Esophagus squamous epithelium (tissue), 5 donors: ENCODE results near the gene POLN. TPM values are rescaled to one million over a fixed set of nuclear protein-coding genes. Genes with fewer than 3 reads are reported as not detected.

Experiments
- DNase-seq: peaks from one replicate; lab custom pipeline; 2025; lab: John Stamatoyannopoulos, UW
- H3K27ac ChIP-seq, 4 donors: fragments of 200-600 bp; sonication (generic); one replicate each; pipeline ENCODE4 v1.5.1; 2016 to 2019; ENCODE audit warnings: mild to moderate bottlenecking in 1 of 4
- H3K27me3 ChIP-seq, 4 donors: fragments of 200-600 bp; sonication (generic); 1 replicate in 3 of 4; 2 replicates in 1 of 4; pipeline versions ENCODE4 v1.5.1 to v1.6.0; 2017 to 2021; ENCODE audit warnings: antibody characterized with exemption in 1 of 4
- H3K36me3 ChIP-seq, 3 donors: fragments of 200-600 bp; sonication (generic); one replicate each; pipeline ENCODE4 v1.5.1; 2016 to 2019
- H3K4me1 ChIP-seq, 3 donors: fragments of 200-600 bp; sonication (generic); one replicate each; pipeline ENCODE4 v1.5.1; 2017 to 2019
- H3K4me3 ChIP-seq, 4 donors: fragments of 200-600 bp; sonication (generic); 1 replicate in 3 of 4; 2 replicates in 1 of 4; pipeline ENCODE4 v1.5.1; 2016 to 2019; ENCODE audit warnings: mild to moderate bottlenecking in 2 of 4, moderate library complexity in 1 of 4
- H3K9me3 ChIP-seq, 3 donors: fragments of 200-600 bp; sonication (generic); one replicate each; pipeline ENCODE4 v1.5.1; 2016 to 2019
- CTCF ChIP-seq, 6 experiments: fragments of 450-650 bp in 4 of 6; fragments of 200-600 bp in 2 of 6; sonication (generic) in 2 of 6; IDR thresholded peaks; one replicate each; pipeline ENCODE4 v1.5.1; 2016 to 2019; ENCODE audit warnings: antibody characterized with exemption in 6 of 6, mild to moderate bottlenecking in 4 of 6, moderate library complexity in 4 of 6
- POLR2A ChIP-seq, 4 donors: fragments of 450-650 bp; IDR thresholded peaks; one replicate each; pipeline ENCODE4 v1.6.1; 2017; ENCODE audit warnings: antibody characterized with exemption in 4 of 4, mild to moderate bottlenecking in 4 of 4, moderate library complexity in 3 of 4
- WGBS, 2 donors: methylation state at CpG; one replicate each; pipeline ENCODE4 v1.1.5; 2018; 5-methylcytosine and 5-hydroxymethylcytosine counted together
- intact Hi-C: fragments of 100-400 bp; cut with DNase I; formaldehyde crosslinking; loops from one replicate; pipeline ENCODE4 v1.15.0; 2022
- total RNA-seq, 4 donors: library from RNA; depleted of rRNA; stranded (reverse); fragments of >200 nt; gene quantifications; one replicate each; pipeline ENCODE4 v1.1.0, GENCODE V29; 2016
- donor health status: DM: yes; HTN: yes; CAD: no.

Gene POLN
- total RNA-seq, 4 donors from 2014 or later, result 0.19 to 1.5 (median 1.2) TPM

GRCh38 chr4:2077537-2078460 is 164.1 kb downstream of the POLN start:
- Histone ChIP-seq H3K36me3 (no peaks in the 10 kb centered on the region), H3K4me1 (no peaks in the 10 kb centered on the region), H3K27me3 (no peaks in the 10 kb centered on the region), H3K9me3 (no peaks in the 10 kb centered on the region), H3K27ac (no peak overlapping the region), H3K4me3 (no peak overlapping the region)
- TF ChIP-seq CTCF (IDR thresholded peaks at IDR 0.05), result no peak
- no peak for TF ChIP-seq POLR2A (IDR thresholded peaks at IDR 0.05)
- 79 to 90% methylated on average over 2 to 10 of the region's 17 CpGs for WGBS, 2 donors
- intact Hi-C loops, result no loop called here
- no peak for DNase-seq

GRCh38 chr4:2076908-2077536 is 164.9 kb downstream of the POLN start:
- Histone ChIP-seq H3K9me3 (no peaks in the 10 kb centered on the region), H3K27ac (no peak overlapping the region), H3K36me3 (no peaks in the 10 kb centered on the region), H3K4me1 (no peaks in the 10 kb centered on the region), H3K4me3 (no peak overlapping the region), H3K27me3 (no peaks in the 10 kb centered on the region)
- intact Hi-C loops, result no loop called here
- 54 to 74% methylated on average over 2 of the region's 9 CpGs for WGBS, 2 donors
- no peak for DNase-seq
- TF ChIP-seq POLR2A (IDR thresholded peaks at IDR 0.05), result no peak
- no peak for TF ChIP-seq CTCF (IDR thresholded peaks at IDR 0.05)

GRCh38 chr4:2075987-2076907 is 165.7 kb downstream of the POLN start:
- no peak for DNase-seq

More at GRCh38 chr4:2075987-2076907, 165.7 kb downstream of the POLN start:
- Histone ChIP-seq H3K4me3 (no peak overlapping the region), H3K36me3 (no peaks in the 10 kb centered on the region), H3K27me3 (peaks cover 0 to 6% (median 0%) of the 10 kb centered on the region in 4 donors), H3K27ac (no peak overlapping the region), H3K4me1 (no peaks in the 10 kb centered on the region), H3K9me3 (no peaks in the 10 kb centered on the region)
- WGBS, 2 donors, result 100% methylated on average over 1 of the region's 31 CpGs; no CpG with 5 or more reads in 1 of the 2 donors
- TF ChIP-seq CTCF (IDR thresholded peaks at IDR 0.05) (no peak), POLR2A (IDR thresholded peaks at IDR 0.05) (no peak)
- intact Hi-C loops, result no loop called here
